ENCODE results near the gene ZNF532.

The ZNF532 gene

GRCh38 chr18:58887613-58887963 lies 22.9 kb downstream of the ZNF532 start:
- no peak overlapping the region for H3K4me3 ChIP-seq (ENCODE audit: low read depth, low read length)
- DNase-seq (ENCODE audit: low read depth): no peak
- TF ChIP-seq CTCF (IDR thresholded peaks at IDR 0.05; ENCODE audit: low read depth, low read length, missing control alignments): no peak
- in situ Hi-C loops (cut with HindIII; ENCODE audit: low sequenced_read_pairs): no loop called here

GRCh38 chr18:58891776-58892175 lies 27.1 kb downstream of the ZNF532 start:
- in situ Hi-C loops (cut with HindIII; ENCODE audit: low sequenced_read_pairs): loop anchor here (10.0 kb wide), 1 partner anchor 107 kb away; no protein-coding TSS in a partner anchor
- DNase-seq (ENCODE audit: low read depth): no peak
- no peak overlapping the region for H3K4me3 ChIP-seq (ENCODE audit: low read depth, low read length)
- TF ChIP-seq CTCF (IDR thresholded peaks at IDR 0.05; ENCODE audit: low read depth, low read length, missing control alignments): no peak

- DNase-seq (ENCODE audit: low read depth): no peak
- TF ChIP-seq CTCF (IDR thresholded peaks at IDR 0.05; ENCODE audit: low read depth, low read length, missing control alignments): no peak
- H3K4me3 ChIP-seq (ENCODE audit: low read depth, low read length): no peak overlapping the region
- in situ Hi-C loops (cut with HindIII; ENCODE audit: low sequenced_read_pairs): loop anchor here (10.0 kb wide), 1 partner anchor 108 kb away; no protein-coding TSS in a partner anchor
These were observed 27.8 kb downstream of the ZNF532 start for GRCh38 chr18:58892488-58892887.

GRCh38 chr18:58893388-58894099 lies 28.9 kb downstream of the ZNF532 start:
- H3K4me3 ChIP-seq (ENCODE audit: low read depth, low read length): no peak overlapping the region
- no peak for TF ChIP-seq CTCF (IDR thresholded peaks at IDR 0.05; ENCODE audit: low read depth, low read length, missing control alignments)
- in situ Hi-C loops (cut with HindIII; ENCODE audit: low sequenced_read_pairs): loop anchor here (10.0 kb wide), 1 partner anchor 109 kb away; no protein-coding TSS in a partner anchor
- DNase-seq (ENCODE audit: low read depth): no peak

- no peak overlapping the region for H3K4me3 ChIP-seq (ENCODE audit: low read depth, low read length)
- no peak for DNase-seq (ENCODE audit: low read depth)
- in situ Hi-C loops (cut with HindIII; ENCODE audit: low sequenced_read_pairs): loop anchor here (10.0 kb wide), 1 partner anchor 110 kb away; no protein-coding TSS in a partner anchor
- no peak for TF ChIP-seq CTCF (IDR thresholded peaks at IDR 0.05; ENCODE audit: low read depth, low read length, missing control alignments)
These were observed 30.3 kb downstream of the ZNF532 start for GRCh38 chr18:58894930-58895329.

GRCh38 chr18:58895385-58895784 lies 30.7 kb downstream of the ZNF532 start:
- no peak for DNase-seq (ENCODE audit: low read depth)
- in situ Hi-C loops (cut with HindIII; ENCODE audit: low sequenced_read_pairs): loop anchor here (10.0 kb wide), 1 partner anchor 111 kb away; no protein-coding TSS in a partner anchor
- no peak overlapping the region for H3K4me3 ChIP-seq (ENCODE audit: low read depth, low read length)
- TF ChIP-seq CTCF (IDR thresholded peaks at IDR 0.05; ENCODE audit: low read depth, low read length, missing control alignments): no peak
